Suppressor macrophage treated with lipopolysaccharide for 1 hour (primary cell): ENCODE measurements around the gene TMPRSS3.
A peak's percentile ranks its signal among the peaks of the same experiment; 100 is the strongest.

Experiments
- DNase-seq, 3 donors: peaks; one replicate each; pipeline ENCODE4 v3.0.0-alpha.2; 2020 to 2022

TMPRSS3 gene

DNA sequence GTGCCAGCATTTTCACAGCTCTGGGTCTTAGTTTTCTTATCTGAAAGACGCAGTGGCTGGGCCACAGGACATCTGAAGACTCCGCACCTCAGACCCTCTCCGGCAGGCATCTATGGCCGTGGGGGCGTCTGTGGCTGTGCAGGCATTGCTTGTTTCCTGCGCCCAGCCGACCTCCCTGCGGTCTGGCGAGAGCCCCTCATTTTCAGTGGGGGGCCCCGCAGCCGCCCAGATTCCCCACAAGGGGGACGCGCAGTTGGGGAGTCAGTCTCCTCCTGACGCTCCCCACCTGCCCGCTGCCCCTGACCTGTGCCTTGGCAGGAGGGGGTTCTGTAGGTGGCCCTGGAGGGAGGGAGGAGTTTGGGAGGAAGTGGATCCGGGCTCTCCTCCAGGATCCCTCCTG, 26.0 kb downstream of the TMPRSS3 start:
- no peak for DNase-seq

DNA sequence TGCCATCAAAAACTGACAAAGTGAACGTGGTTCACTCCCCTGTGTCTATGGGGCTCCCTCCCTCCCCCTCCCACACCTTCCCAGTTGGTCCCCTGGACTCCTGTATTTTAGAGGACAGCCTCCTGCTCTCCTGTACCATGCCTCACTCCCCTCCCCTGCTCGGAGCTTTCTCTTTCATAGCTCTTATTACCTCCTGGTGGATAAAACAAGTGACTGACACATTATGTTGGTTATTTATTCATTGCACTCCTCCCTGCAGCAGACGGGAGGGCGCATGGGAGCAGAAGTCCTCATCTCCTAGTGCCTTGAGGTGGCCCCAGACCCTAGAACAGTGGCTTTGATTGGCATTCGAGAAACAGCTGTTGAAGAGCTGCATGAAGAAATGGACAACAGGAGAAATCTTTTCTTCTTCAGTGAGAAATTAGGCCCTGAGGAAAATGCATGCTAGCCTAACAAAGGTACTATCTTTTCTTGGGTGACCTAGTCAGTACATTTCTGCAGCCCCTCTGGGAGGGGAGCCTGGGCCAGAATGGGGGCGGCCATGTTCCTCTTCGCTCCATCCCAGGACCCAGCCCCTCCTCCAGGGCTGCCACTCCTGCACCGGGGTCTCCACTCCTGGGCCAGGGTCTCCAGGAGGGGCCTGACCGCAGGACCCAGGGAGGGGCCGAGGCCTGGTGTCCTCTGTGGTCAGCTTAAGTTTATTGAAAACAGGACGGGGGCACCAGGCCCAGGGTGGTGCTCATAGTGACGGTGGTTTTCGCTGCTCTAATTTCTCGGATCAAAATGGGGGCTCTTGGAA, 28.3 kb downstream of the TMPRSS3 start:
- DNase-seq: no peak

DNA sequence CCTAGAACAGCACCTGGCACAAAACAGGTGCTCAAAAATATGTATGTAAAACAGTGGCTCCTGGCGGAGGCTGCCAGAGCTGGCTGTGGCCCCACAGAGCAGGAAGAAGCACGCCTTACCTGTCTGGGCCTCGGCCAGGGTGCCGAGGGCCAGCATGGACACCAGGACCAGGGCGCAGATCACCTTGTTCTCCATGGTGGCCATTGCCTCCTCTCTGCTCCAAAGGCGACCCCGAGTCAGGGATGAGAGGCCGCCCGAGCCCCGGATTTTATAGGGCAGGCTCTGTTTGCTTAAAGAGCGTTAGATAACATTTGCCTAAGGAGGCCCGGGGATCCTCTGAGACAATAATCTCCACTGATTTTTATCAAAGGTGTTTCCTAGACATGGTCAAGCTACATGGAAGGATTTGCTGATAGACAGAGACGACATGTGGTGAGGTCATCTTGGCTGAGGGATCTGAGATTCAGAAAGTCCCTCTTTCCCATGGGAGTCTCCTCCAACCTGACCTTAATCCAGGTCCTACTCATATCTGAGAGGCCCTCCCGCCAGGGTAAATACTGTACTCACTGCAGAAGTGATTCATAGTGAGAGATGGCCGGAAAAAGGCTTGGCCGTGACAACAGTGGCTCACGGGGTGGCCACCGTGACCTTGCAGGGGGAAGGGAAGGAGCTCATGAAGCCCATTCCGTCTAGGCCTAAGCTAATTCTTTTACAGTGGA, 29.4 kb downstream of the TMPRSS3 start, which contains the start of gene TFF1:
Gene TFF1 (minus strand): TSS at position 244 of the 719 bp plus-strand sequence. CDS start 40 bp downstream, at position 204.
- DNase-seq: no peak

DNA sequence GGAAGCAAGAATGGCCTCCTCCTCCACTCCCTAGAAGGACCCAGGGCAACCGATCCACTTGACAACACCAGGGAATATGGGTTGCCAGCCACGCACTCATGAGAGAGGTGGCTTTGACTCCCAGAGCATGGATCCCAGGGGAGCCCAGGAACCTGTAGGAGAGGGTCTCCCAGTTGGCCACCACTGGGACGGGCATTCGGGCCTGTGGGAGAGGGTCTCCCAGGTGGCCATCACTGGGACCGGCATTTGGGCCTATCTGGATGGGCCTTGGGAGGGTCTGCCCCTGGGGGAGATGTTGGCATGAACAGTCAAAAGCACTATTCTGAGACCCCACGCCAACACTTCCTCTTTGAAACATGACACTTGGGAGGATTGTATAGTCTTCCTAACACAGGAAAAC, 30.1 kb downstream of the TMPRSS3 start:
- DNase-seq: no peak

DNA sequence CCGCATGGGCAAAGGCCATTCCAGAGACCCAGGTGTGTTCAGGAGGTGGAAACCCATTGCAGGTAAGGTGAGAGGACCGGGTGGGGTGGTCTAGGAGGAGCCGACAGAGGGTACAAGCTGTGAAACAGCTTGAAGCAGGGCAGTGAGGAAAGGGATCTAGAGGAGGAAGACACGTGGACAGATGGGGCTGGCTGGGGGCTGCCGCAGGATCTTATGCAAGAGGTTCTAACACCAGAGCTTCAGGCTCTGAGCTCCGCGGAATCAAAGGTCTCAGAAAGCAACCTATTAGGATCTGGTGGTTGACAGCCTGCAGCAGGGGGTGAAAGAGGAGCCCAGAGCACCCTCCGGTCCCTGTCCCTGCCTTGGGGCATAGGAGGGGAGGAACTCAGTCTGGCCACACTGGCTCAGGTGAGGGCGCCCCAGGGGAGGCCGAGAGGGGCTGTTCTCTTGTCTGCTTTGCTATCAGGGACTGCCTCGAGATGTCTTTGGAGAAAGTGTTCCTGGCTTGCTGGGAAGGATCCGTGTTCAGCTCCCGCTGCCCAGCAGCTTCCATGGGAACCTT, 31.5 kb downstream of the TMPRSS3 start:
- peak in 1 of 3 donors; percentile 19 for DNase-seq

DNA sequence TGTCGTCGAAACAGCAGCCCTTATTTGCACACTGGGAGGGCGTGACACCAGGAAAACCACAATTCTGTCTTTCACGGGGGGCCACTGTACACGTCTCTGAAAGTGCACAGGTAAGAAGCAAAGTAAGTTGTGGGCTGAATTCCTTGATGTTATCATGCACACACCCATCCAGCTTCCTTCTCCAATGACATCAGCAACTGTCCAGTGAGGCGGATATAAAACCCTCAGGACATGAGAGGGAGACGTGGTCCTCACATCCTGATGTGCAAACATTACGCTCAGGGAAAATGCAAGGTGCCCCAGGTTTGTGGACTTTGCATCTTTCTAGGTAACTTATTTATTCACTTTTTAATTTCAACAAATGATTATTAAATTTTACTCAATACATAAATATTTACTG, 32.5 kb downstream of the TMPRSS3 start:
- no peak for DNase-seq

DNA sequence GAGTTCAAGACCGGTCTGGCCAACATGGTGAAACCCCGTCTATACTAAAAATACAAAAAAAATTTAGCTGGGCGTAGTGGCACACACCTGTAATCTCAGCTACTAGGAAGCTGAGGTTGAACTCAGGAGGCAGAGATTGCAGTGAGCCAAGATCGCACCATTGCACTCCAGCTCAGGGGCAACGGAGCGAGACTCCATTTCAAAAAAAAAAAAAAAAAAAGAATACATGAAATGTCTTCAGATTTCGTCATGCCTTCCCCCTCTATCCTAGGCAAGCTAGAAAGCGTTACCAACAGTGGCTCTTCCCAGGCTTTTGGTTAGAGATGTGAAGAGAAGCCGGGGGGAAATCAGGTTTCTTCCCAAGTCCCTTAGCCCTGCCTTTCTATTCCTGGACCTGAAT, 33.2 kb downstream of the TMPRSS3 start:
- DNase-seq: no peak

DNA sequence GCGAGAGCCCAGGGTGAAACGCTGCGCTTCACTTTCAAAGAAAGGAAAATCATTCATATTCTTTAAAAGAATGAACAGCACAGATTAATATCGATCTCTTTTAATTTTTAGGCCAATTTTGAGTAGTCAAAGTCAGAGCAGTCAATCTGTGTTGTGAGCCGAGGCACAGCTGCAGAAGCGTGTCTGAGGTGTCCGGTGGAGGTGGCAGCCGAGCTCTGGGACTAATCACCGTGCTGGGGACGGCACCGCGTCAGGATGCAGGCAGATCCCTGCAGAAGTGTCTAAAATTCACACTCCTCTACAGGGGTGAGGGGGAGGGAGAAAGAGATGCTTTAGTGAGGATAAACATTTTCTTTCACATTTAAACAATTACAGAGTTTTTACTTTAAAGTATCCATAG, 33.7 kb downstream of the TMPRSS3 start:
- no peak for DNase-seq

DNA sequence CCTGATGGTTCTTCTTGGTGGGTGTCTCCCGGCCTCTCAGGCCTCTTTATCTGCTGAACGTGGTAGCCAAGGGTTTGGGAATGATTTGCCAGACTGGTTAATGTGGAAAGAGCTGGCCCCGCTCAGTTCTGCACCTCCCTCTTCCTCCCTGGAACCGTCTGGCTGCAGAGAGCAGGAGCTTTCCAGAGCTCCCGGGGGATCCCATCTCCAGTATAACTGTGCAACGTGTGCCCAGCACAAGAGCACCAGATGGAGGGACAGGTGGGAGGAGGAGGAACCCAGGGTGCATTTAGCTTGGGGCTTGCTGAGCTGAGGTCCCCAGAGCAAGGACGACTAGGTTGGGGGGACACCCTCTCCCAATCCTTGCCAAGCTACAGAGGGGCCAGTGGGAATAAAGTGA, 34.6 kb downstream of the TMPRSS3 start:
- no peak for DNase-seq

DNA sequence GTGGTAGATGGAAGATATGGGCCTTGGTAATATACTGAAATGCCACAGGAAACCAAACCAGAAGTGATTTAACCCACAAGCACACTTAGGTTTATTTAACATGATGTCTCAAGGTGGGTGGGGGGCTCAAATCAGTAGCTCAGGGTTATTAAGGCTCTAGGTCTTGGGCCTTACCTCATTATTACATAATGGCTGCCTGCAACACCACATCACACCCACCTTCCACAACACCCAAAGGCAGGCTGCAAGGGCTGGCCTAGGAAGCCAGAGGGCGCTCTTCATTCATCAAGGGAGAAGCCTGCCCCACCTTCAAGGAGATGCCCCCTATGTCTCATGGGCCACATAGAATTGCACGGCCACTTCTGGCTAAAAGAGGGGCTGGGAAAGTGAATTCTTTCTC, 35.5 kb downstream of the TMPRSS3 start:
- DNase-seq: peak in 2 of 3 donors; percentile 14 to 17

DNA sequence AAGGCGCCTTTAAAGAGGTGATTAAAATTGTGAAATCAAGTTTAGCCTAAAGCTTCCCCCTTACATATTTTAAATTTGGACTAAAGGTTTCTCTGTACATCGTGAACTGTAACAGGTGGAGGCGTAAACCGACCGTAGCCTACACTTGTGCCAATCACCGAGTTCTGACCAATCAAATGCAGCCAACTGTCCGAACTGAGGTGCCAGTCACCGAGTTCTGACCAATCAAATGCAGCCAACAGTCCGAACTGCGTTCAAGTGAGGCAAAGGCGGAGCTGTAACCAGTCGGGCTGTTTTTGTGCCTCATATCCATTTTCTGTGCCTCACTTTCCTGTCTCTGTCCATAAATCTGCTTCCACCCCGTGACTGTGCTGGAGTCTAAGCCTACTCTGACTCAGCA, 36.9 kb downstream of the TMPRSS3 start:
- DNase-seq: no peak

DNA sequence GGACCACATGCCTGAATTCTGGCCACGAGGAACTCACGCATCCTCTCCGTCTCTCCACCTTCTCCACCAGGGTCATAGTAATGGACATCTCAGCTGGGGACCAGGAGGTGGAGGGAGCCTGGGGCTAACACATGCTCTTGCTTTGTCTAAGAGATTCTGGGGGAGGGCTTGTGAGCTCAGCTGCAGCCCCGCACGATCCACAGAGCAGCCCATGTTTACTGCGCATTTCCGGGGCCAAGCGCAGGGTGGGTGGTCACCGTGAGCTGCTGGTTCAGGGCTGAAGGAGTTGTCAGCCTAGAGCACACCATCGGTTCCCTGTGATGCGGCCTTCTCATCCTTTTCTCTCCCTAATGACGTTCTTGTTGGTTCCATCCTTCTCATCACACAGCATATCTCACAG, 37.6 kb downstream of the TMPRSS3 start:
- no peak for DNase-seq

DNA sequence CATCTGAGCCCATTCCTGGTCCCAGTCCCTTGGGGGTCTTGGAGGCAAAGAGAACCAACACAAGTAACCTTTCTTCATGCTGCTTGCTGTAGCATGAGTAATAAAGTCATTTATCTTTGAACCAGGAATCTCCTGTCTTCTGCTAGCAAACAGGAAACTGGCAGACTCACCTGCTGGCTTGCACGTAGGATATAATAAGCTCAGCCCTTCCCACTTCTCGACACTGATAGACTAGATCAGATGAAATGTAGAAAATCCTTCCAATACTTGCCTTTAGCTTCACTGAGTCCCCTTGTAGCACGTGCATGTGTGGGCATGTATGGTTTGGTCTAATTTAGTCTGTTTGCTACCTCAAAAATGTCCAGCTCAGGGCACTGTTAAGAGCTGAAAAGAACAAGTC, 38.5 kb downstream of the TMPRSS3 start:
- DNase-seq: no peak

DNA sequence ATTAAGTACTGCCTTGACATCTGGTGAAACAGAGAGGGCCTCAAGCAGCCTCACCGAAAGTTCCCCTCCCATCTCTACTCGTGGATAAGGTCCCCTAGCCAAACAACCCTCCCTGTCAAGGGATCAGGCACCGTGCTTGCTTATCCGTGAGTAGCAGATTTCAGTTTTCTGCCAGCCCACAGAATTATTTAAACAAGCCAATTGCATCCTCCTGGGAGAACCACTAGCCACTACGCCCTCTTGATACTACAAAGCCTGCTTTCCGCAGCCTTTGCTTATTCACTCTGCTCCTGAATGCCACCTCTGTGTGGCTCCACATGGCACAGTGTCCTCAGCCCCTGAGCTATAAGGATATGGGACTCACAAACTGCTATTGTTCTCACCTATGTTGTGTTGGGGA, 39.2 kb downstream of the TMPRSS3 start:
- no peak for DNase-seq

DNA sequence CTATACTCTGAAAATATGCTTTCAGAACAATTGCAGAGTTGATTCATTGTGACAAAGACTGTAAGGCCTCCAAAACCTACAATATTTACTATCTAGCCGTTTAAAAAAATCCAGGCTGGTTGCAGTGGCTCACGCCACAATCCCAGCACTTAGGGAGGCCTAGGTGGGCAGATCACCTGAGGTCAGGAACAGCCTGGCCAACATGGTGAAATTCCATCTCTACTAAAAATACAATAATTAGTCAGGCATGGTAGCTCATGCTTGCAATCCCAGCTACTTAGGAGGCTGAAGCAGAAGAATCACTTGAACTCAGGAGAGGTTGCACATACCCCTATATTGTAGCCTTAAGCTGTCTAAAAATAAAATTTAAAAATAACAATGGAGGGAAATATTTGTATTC, 39.8 kb downstream of the TMPRSS3 start:
- DNase-seq: no peak

DNA sequence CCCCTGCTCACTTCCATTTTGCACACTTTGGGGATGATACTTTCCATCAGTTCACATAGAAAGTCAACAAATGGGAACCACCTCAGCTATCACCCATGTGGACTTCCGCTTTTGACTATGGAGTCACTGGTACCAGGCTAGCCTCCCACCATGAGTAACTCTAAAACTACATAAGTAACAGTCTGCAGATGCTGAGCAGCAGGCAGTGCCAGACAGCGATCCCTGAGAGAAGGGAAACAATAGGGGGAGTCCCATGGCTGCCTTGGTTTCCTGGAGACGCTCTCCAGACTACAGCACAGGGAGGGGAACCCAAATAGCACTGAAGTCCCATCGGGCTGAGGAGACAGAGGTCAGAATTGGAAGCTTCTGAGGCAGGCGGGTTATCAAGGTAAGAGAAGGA, 42.2 kb downstream of the TMPRSS3 start:
- DNase-seq: peak in 2 of 3 donors; percentile 10 to 16

DNA sequence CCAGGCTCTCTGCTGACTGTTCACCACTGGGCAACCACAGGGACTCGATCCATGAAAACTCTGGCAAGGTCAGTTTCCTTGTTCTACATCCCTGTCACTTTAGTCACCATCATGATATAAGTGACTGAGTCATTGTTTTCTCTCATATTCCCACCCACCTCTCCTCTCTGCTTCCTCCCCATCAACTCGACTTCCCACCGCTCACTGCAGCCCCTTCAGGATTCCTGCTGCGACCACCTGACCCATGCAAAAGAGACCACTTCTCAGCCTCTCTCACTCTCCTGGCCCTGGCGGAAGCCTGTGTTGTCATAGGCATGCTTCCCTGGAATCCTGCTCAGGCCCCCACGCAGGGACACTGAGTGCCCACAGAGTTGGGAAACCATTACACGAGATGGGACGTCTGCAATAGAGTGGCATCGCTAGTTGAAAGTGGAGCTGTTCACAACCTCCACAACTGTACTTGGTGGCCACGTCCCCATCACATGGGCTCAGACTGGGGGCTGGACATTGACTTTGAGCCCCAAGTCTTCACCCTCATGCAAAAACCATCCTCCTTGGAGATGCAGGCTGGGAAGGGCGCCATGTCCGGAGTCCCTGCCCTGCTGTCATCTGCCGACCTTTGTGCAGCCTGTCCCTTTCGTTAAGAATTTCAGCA, 43.3 kb downstream of the TMPRSS3 start:
- no peak for DNase-seq

DNA sequence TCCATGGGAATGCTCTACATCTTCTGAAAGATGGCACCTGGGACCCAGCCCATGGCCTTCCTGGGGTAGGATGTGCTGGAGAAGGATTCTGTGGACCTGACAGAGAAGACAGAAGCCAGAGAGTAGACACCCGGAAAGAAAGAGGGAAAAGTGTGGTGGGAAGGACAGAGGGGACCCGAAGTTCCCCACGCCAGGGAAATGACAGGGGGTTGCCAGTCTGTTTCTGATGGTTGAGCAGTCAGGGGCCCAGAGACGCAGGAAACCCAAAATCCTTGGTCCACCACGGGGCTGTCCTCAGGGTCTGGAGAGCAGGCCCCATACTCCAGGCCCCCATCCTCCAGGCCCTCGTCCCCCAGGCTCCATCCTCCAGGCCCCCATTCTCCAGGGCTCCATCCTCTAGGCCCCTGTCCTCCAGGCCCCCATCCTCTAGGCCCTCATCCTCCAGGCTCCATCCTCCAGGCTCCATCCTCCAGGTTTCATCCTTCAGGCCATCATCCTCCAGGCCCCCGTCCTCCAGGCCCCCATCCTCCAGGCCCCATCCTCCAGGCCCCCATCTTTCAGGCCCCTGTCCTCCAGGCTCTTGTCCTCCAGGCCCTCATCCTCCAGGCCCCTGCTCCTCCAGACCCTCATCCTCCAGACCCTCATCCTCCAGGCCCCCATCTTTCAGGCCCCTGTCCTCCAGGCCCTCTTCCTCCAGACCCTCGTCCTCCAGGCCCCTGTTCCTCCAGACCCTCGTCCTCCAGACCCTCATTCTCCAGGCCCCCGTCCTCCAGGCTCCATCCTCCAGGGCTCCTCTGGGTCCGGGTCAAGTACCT, 44.0 kb downstream of the TMPRSS3 start:
- no peak for DNase-seq

DNA sequence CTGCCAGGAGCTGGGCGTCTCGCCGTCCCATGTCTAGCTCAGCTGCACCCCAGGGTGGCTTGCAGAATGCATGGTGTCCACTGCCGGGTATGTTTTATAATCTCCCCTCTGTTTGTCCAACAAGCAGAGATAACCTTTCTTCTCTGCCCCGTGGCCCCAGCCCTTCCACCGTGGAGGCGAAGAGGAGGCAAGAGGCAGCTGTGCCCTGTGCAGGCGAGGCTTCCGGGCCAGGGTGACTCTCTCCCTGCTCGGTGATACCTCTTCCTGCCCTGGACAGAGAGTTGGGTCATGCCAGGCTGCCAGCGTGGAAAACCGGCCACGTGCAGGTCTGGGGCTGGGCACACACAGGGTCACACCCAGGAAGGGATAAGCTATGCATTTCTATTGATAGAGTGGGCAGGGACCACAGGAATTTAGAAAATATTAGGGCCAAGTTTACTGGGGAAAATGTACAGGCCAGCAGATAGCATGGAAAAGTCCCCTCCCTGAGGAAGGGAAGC, 44.9 kb downstream of the TMPRSS3 start, which contains the start of gene TFF2:
Gene TFF2 (minus strand): TSS at position 68 of the 500 bp plus-strand sequence. CDS start 37 bp downstream, at position 31.
- no peak for DNase-seq

DNA sequence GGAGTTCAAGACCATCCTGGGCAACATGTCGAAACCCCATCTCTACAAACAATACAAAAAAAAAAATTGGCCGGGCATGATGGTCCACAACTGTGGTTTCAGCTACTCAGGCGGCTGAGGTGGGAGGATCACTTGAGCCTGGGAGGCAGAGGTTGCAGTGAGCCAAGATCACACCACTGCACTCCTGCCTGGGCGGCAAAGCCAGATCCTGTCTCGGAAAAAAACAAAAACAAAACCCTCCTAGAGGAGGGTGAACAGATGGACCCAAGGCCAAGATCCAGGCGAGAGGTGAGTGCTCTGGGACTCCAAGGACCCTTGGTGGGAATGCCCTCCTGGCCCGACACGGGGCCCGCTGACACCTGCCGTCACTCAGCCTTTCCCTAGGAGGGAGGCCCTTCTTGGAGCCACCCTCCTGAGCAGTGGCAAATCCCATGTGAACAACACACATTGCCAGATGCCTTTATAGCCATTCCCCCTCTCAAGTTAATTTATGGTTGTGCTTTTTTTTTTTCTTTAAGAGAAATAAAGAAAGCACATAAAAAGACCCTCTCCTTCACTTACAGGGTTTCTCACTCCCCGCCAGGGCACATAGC, 45.4 kb downstream of the TMPRSS3 start:
- DNase-seq: no peak

DNA sequence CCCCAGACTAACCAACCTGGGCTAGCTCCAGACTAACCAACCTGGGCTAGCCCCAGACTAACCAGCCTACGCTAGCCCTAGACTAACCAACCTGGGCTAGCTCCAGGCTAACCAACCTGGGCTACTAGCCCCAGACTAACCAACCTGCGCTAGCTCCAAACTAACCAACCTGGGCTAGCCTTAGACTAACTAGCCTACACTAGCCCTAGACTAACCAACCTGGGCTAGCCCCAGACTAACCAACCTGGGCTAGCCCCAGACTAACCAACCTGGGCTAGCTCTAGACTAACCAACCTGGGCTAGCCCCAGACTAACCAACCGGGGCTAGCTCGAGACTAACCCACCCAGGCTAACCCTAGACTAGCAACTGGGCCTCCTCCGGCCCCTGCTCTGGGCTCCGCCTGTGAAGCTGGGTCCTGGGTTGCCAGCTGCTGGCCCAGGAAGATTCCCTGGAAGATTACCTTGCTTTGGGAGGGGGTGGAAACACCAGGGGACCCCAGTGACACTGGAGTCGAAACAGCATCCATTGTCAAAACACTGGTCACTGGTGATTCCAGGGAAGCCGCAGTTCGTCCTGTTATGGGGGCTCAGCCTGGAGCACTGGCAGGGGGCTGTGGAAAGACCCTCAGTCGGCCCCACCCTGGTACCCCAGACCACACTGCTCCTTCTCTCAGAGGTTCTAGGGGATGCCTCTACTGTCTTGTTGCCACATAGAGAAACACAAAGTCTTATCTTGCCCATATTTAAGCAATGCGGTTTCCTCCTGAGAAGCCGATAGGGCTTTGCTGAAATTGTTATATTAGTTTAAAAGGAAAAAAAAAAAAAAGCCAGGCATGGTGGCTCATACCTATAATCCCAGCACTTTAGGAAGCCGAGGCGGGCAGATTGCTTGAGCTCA, 46.2 kb downstream of the TMPRSS3 start:
- no peak for DNase-seq
